Muscle of leg (tissue), 11 donors: ENCODE results near the gene UQCRC2. TPM values are rescaled to one million over a fixed set of nuclear protein-coding genes. Genes with fewer than 3 reads are reported as not detected.
"Not testable (repeated sequence)": the region's sequence is repeated elsewhere in the genome, so short reads cannot be mapped to it uniquely, and the experiment has no call there.

Experiments used
- DNase-seq: peaks from one replicate; pipeline ENCODE4 v3.0.0; 2013
- H3K27ac ChIP-seq: one replicate; pipeline ENCODE4 v1.5.1; 2013; ENCODE audit warnings: mild to moderate bottlenecking, low read length, control low read depth
- H3K27me3 ChIP-seq: one replicate; pipeline ENCODE4 v1.6.1; 2013; ENCODE audit warnings: low read length; ENCODE audit not compliant: control insufficient read depth, insufficient read depth
- H3K36me3 ChIP-seq: one replicate; pipeline ENCODE4 v1.6.1; 2013; ENCODE audit warnings: low read length; ENCODE audit not compliant: control insufficient read depth, insufficient read depth
- H3K4me1 ChIP-seq: one replicate; pipeline ENCODE4 v1.6.1; 2013; ENCODE audit warnings: low read length; ENCODE audit not compliant: control insufficient read depth, insufficient read depth
- H3K4me3 ChIP-seq: one replicate; pipeline ENCODE4 v1.5.1; 2013; ENCODE audit warnings: low read length, control low read depth
- H3K9me3 ChIP-seq: replicated peaks from 2 replicates; pipeline ENCODE4 v1.6.1; 2013; ENCODE audit warnings: low read depth, low read length; ENCODE audit not compliant: control insufficient read depth
- WGBS: methylation state at CpG from one replicate; pipeline ENCODE4 v1.1.5; 2013; ENCODE audit warnings: missing lambda C conversion rate; ENCODE audit not compliant: insufficient coverage; 5-methylcytosine and 5-hydroxymethylcytosine counted together
- polyA plus RNA-seq, 8 donors: library from polyadenylated mRNA; unstranded; fragments of 120-200 nt; gene quantifications; one replicate each; pipeline versions ENCODE4 v1.2.1 to v1.2.3, GENCODE V29; 2013; ENCODE audit warnings: inconsistent platforms in 1 of 8, low replicate concordance in 1 of 8; ENCODE audit not compliant: insufficient read length in 8 of 8, insufficient read depth in 1 of 8
- total RNA-seq: library from RNA; stranded (reverse); fragments of 120-200 nt; gene quantifications from one replicate; pipeline ENCODE4 v1.2.4, GENCODE V29; 2013

Gene UQCRC2
- total and polyA plus RNA-seq, 9 donors, result 240 to 324 (median 277) TPM

GRCh38 chr16:22022151-22022550, 69.0 kb downstream of the UQCRC2 start:
- Histone ChIP-seq H3K4me3 (no peak overlapping the region), H3K4me1 (no peaks in the 10 kb centered on the region), H3K9me3 (no peaks in the 10 kb centered on the region), H3K27me3 (no peaks in the 10 kb centered on the region), H3K36me3 (no peaks in the 10 kb centered on the region), H3K27ac (no peak overlapping the region)
- DNase-seq, result no peak
- 93% methylated on average over 2 of the region's 5 CpGs for WGBS

- WGBS, result no CpG with 5 or more reads among the region's 1 CpG
- no peak for DNase-seq
- no peaks in the 10 kb centered on the region for H3K27me3 ChIP-seq
- H3K9me3 ChIP-seq, result no peaks in the 10 kb centered on the region
- no peak overlapping the region for H3K27ac ChIP-seq
- no peaks in the 10 kb centered on the region for H3K4me1 ChIP-seq
- no peaks in the 10 kb centered on the region for H3K36me3 ChIP-seq
- H3K4me3 ChIP-seq, result no peak overlapping the region
These were observed 70.3 kb downstream of the UQCRC2 start for GRCh38 chr16:22023505-22023904.

GRCh38 chr16:22024785-22025184, 71.6 kb downstream of the UQCRC2 start:
- not testable (repeated sequence) for H3K27me3 ChIP-seq, H3K4me1 ChIP-seq, H3K4me3 ChIP-seq, H3K36me3 ChIP-seq, H3K9me3 ChIP-seq, H3K27ac ChIP-seq, DNase-seq
- no CpG with 5 or more reads among the region's 4 CpGs for WGBS

- Histone ChIP-seq H3K4me3 (no peak overlapping the region), H3K9me3 (no peaks in the 10 kb centered on the region), H3K27ac (no peak overlapping the region), H3K27me3 (no peaks in the 10 kb centered on the region), H3K36me3 (no peaks in the 10 kb centered on the region), H3K4me1 (no peaks in the 10 kb centered on the region)
- WGBS, result no CpG with 5 or more reads among the region's 2 CpGs
- DNase-seq, result no peak
These were observed 74.5 kb downstream of the UQCRC2 start for GRCh38 chr16:22027633-22028032.

- Histone ChIP-seq H3K27me3 (no peaks in the 10 kb centered on the region), H3K27ac (no peak overlapping the region), H3K4me3 (no peak overlapping the region)
These were observed 76.5 kb downstream of the UQCRC2 start for GRCh38 chr16:22029632-22030031.

GRCh38 chr16:22030087-22030812, 77.1 kb downstream of the UQCRC2 start:
- H3K9me3 ChIP-seq, result no peaks in the 10 kb centered on the region
- H3K4me3 ChIP-seq, result no peak overlapping the region
- WGBS, result 89% methylated on average over 5 of the region's 6 CpGs
- no peaks in the 10 kb centered on the region for H3K4me1 ChIP-seq
- no peak overlapping the region for H3K27ac ChIP-seq
- no peak for DNase-seq
- no peaks in the 10 kb centered on the region for H3K27me3 ChIP-seq
- no peaks in the 10 kb centered on the region for H3K36me3 ChIP-seq

More at GRCh38 chr16:22029632-22030031, 76.5 kb downstream of the UQCRC2 start:
- DNase-seq, result no peak
- Histone ChIP-seq H3K36me3 (no peaks in the 10 kb centered on the region), H3K4me1 (no peaks in the 10 kb centered on the region), H3K9me3 (no peaks in the 10 kb centered on the region)
- WGBS, result 82% methylated on average over 3 of the region's 4 CpGs

GRCh38 chr16:22031483-22032083, 78.4 kb downstream of the UQCRC2 start:
- no peak overlapping the region for H3K4me3 ChIP-seq
- no CpG with 5 or more reads among the region's 2 CpGs for WGBS
- no peaks in the 10 kb centered on the region for H3K4me1 ChIP-seq
- H3K27me3 ChIP-seq, result no peaks in the 10 kb centered on the region
- DNase-seq, result no peak
- H3K9me3 ChIP-seq, result no peaks in the 10 kb centered on the region
- no peaks in the 10 kb centered on the region for H3K36me3 ChIP-seq
- no peak overlapping the region for H3K27ac ChIP-seq

Other genes with a start within 250 kb of the UQCRC2 start
- gene NPIPB4, start 95.6 kb upstream of the UQCRC2 start, total RNA-seq, result 33.1 TPM
- 100 to 1,000 TPM in 2 of 8 donors, 10 to 100 TPM in 6; 16.2 to 116 (median 47.9) TPM for gene NPIPB4, start 95.6 kb upstream of the UQCRC2 start, polyA plus RNA-seq
- gene PDZD9, start 47.8 kb downstream of the UQCRC2 start, total RNA-seq, result not detected
- under 1 TPM in 7 of 8 donors, not detected in 1; 0.14 to 0.89 (median 0.31) TPM for gene PDZD9, start 47.8 kb downstream of the UQCRC2 start, polyA plus RNA-seq
- 12.7 TPM for gene MOSMO, start 54.8 kb downstream of the UQCRC2 start, total RNA-seq
- 10 to 100 TPM in 7 of 8 donors, 1 to 10 TPM in 1; 9.0 to 15.8 (median 11.8) TPM for gene MOSMO, start 54.8 kb downstream of the UQCRC2 start, polyA plus RNA-seq
- gene VWA3A, start 139.2 kb downstream of the UQCRC2 start, total RNA-seq, result 0.09 TPM
- under 1 TPM in 7 of 8 donors, not detected in 1; 0.08 to 0.53 (median 0.23) TPM for gene VWA3A, start 139.2 kb downstream of the UQCRC2 start, polyA plus RNA-seq
- gene SDR42E2, start 209.1 kb downstream of the UQCRC2 start, total RNA-seq, result not detected
- under 1 TPM in 5 of 8 donors, not detected in 3; 0.04 to 0.22 (median 0.07) TPM for gene SDR42E2, start 209.1 kb downstream of the UQCRC2 start, polyA plus RNA-seq